K562 (cell line): ENCODE results near the gene OR2B2. TPM values are rescaled to one million over a fixed set of nuclear protein-coding genes. Genes with fewer than 3 reads are reported as not detected.

Experiments used
- CCAR2 ChIP-seq: fragments of 200-400 bp; formaldehyde crosslinking; IDR thresholded peaks from 2 replicates; pipeline ENCODE4 v1.6.1; 2017; ENCODE audit warnings: mild to moderate bottlenecking, low read depth, low read length
- GTF2E2 ChIP-seq: fragments of 200-800 bp; sonication (Bioruptor generic); IDR thresholded peaks from 2 replicates; pipeline ENCODE4 v1.6.1; 2016; ENCODE audit warnings: missing genetic modification characterization, missing compliant biosample characterization
- HMG20A ChIP-seq: fragments of 450-650 bp; formaldehyde crosslinking; conservative IDR thresholded peaks from 2 replicates; pipeline ENCODE4 v1.4.0; 2020; ENCODE audit warnings: mild to moderate bottlenecking, mixed read lengths
- HMG20B ChIP-seq: fragments of 250-450 bp; sonication (Bioruptor Pico); IDR thresholded peaks from 2 replicates; pipeline ENCODE4 v1.5.0; 2021; ENCODE audit warnings: mild to moderate bottlenecking
- KLF10 ChIP-seq: fragments of 250-450 bp; sonication (Bioruptor Pico); IDR thresholded peaks from 2 replicates; pipeline ENCODE4 v1.6.1; 2021; ENCODE audit warnings: matching md5 sums
- NFYB ChIP-seq: IDR thresholded peaks from 2 replicates; pipeline ENCODE4 v1.6.1; 2011; ENCODE audit warnings: mild to moderate bottlenecking, moderate library complexity; ENCODE audit not compliant: insufficient read length; ENCODE audit errors: extremely low read depth
- PHB2 ChIP-seq: fragments of 450-650 bp; IDR thresholded peaks from 2 replicates; pipeline ENCODE4 v1.6.1; 2017; ENCODE audit warnings: low read depth
- PHF20 ChIP-seq: fragments of 450-650 bp; IDR thresholded peaks from 2 replicates; pipeline ENCODE4 v1.6.1; 2018; ENCODE audit not compliant: partially characterized antibody
- RAD21 ChIP-seq, 2 experiments: fragments of 250-450 bp in 1 of 2; fragments of 450-650 bp in 1 of 2; sonication (Bioruptor Pico) in 1 of 2; formaldehyde crosslinking in 1 of 2; IDR thresholded peaks in 1 of 2; conservative IDR thresholded peaks in 1 of 2; 2 replicates each; pipeline versions ENCODE4 v1.4.0 to v1.8.0; 2020 to 2022; ENCODE audit warnings: mild to moderate bottlenecking in 2 of 2, moderate library complexity in 1 of 2
- RFX1 ChIP-seq: fragments of 450-650 bp; IDR thresholded peaks from 2 replicates; pipeline ENCODE4 v1.6.1; 2016; ENCODE audit warnings: mild to moderate bottlenecking, moderate library complexity
- SMARCA5 ChIP-seq: fragments of 450-650 bp; IDR thresholded peaks from 2 replicates; pipeline ENCODE4 v1.6.1; 2016
- TOE1 ChIP-seq, 2 experiments: fragments of 450-650 bp in 1 of 2; sonication (generic) in 1 of 2; formaldehyde crosslinking in 1 of 2; IDR thresholded peaks; 2 replicates each; pipeline versions ENCODE4 v1.7.1 to v1.8.0; 2016 to 2022; ENCODE audit warnings: borderline replicate concordance in 2 of 2, mild to moderate bottlenecking in 2 of 2, antibody characterized with exemption in 1 of 2, inconsistent platforms in 1 of 2, low read depth in 1 of 2, missing genetic modification reagents in 1 of 2, moderate library complexity in 1 of 2
- ZNF324 ChIP-seq: fragments of 250-450 bp; sonication (Bioruptor Pico); IDR thresholded peaks from 2 replicates; pipeline ENCODE4 v1.4.0; 2020; ENCODE audit warnings: mild to moderate bottlenecking
- ZNF584 ChIP-seq: fragments of 200-800 bp; sonication (Bioruptor generic); IDR thresholded peaks from 2 replicates; pipeline ENCODE4 v1.6.1; 2016; ENCODE audit warnings: low read depth, mild to moderate bottlenecking, missing genetic modification characterization, missing compliant biosample characterization
- polyA plus RNA-seq, 8 experiments: library from polyadenylated mRNA; depleted of rRNA in 4 of 8; stranded (reverse) in 5 of 8; unstranded in 3 of 8; fragments of >200 nt; fragmentation: Nextera tagmentation in 2 of 8; fragmentation: Illumina TruSeq in 1 of 8; extraction: Ambion mirVana in 2 of 8; extraction: Trizol in 1 of 8; gene quantifications; 2 replicates each; pipeline versions ENCODE4 v1.2.1 to v1.2.3, GENCODE V29; 2011 to 2014; ENCODE audit warnings: inconsistent platforms in 1 of 8, missing spikeins in 1 of 8
- total RNA-seq, 7 experiments: library from RNA; depleted of rRNA in 6 of 7; stranded (reverse); fragments of >200 nt in 6 of 7; fragmentation: Illumina TruSeq in 2 of 7; extraction: Trizol in 2 of 7; gene quantifications; 2 replicates each; pipeline versions ENCODE4 v1.2.1 to v1.2.3, GENCODE V29; 2011 to 2021; ENCODE audit warnings: low replicate concordance in 1 of 7
- TF ChIP-seq, protein P1 (sequence below): sonication (generic); formaldehyde crosslinking; IDR thresholded peaks from 2 replicates; pipeline ENCODE4 v1.8.0; 2022; ENCODE audit warnings: mild to moderate bottlenecking, low read depth, missing genetic modification reagents
- TF ChIP-seq, protein P2 (sequence below): IDR thresholded peaks from 2 replicates; pipeline ENCODE4 v1.6.1; 2012; ENCODE audit warnings: low read depth, low read length, improper control_type of control experiment, borderline replicate concordance
- TF ChIP-seq, protein P3 (sequence below): sonication (generic); formaldehyde crosslinking; IDR thresholded peaks from 2 replicates; pipeline ENCODE4 v1.8.0; 2022; ENCODE audit warnings: mild to moderate bottlenecking, missing genetic modification reagents
- TF ChIP-seq, protein P4 (sequence below): fragments of 450-650 bp; IDR thresholded peaks from 2 replicates; pipeline ENCODE4 v1.6.1; 2018; ENCODE audit not compliant: partially characterized antibody

Gene OR2B2
- total and polyA plus RNA-seq, 9 of the 15 experiments (the other 6 are each of a cell fraction or from before 2014, with no cell fraction given) = 0.24 TPM; not detected in 8

DNA sequence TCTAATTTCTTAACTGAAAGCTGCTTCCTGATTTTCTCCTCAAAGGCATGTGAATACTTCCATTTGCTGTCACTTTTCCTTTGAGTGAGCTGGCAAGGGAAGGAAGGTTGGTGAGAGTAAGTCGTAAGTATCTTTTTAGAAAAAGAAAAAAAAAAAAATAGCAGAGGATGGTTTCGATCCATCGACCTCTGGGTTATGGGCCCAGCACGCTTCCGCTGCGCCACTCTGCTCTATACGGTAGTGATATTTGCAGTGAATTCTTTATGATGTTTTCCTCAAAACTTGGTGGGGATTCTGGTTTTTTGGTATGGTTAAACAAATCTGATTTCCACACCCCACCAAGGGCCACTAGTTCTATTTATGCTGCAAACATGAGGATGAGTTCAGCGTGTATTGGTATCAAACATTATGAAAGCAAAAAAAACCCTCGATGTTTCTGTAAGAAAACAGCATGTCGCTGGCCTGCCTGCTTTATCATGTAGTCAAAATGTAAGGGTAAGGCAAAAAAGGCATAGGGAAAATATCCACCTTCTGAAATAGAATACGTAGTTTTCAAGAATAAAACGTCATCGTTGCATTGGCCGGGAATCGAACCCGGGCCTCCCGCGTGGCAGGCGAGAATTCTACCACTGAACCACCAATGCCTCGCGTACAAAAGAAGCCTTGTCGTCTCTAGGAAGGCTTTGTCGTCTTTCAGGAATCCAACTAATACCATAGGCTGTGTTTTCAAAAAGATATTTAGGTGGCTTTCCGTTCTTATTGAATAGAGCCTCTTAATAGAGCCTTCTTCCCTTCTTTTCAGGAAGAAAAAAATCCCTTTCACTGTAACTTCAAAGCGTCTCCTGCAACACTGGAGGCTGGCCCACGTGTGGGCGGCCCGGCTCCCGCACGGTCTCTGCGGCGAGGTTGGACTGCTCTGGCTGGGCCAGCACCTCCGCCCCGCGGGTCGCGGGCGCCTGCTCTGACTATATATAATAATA, 9.6 kb downstream of the OR2B2 start (continued):
- TF ChIP-seq, protein P1, sequence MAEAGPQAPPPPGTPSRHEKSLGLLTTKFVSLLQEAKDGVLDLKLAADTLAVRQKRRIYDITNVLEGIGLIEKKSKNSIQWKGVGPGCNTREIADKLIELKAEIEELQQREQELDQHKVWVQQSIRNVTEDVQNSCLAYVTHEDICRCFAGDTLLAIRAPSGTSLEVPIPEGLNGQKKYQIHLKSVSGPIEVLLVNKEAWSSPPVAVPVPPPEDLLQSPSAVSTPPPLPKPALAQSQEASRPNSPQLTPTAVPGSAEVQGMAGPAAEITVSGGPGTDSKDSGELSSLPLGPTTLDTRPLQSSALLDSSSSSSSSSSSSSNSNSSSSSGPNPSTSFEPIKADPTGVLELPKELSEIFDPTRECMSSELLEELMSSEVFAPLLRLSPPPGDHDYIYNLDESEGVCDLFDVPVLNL = no peak
- TF ChIP-seq ZNF584 (CRISPR knock-in tag) (no peak; the same call in 1 of the 2 replicates), HMG20B (CRISPR knock-in tag) (peak; percentile 86; the same call in 1 of the 2 replicates), PHB2 (no peak), CCAR2 (no peak), ZNF324 (CRISPR knock-in tag) (peak; percentile 52; the same call in 1 of the 2 replicates), RFX1 (no peak), KLF10 (CRISPR knock-in tag) (peak; percentile 79), SMARCA5 (peak; percentile 76), HMG20A (CRISPR knock-in tag) (peak; percentile 72; the same call in 1 of the 2 replicates), TOE1 (IDR thresholded peaks at IDR 0.05; ENCODE audit: borderline replicate concordance) (peak; percentile 47; the same call in 1 of the 2 replicates), TOE1 (CRISPR knock-in tag; IDR thresholded peaks at IDR 0.05; ENCODE audit: borderline replicate concordance, low read depth) (no peak), PHF20 (no peak), GTF2E2 (tag) (peak; percentile 96), RAD21 (CRISPR knock-in tag; conservative IDR thresholded peaks at IDR 0.05 in 1 of 2, IDR thresholded peaks at IDR 0.05 in 1 of 2) (peak; percentile 25 to 32; a peak in 3 of 4 replicates), NFYB (no peak)
- TF ChIP-seq, protein P2, sequence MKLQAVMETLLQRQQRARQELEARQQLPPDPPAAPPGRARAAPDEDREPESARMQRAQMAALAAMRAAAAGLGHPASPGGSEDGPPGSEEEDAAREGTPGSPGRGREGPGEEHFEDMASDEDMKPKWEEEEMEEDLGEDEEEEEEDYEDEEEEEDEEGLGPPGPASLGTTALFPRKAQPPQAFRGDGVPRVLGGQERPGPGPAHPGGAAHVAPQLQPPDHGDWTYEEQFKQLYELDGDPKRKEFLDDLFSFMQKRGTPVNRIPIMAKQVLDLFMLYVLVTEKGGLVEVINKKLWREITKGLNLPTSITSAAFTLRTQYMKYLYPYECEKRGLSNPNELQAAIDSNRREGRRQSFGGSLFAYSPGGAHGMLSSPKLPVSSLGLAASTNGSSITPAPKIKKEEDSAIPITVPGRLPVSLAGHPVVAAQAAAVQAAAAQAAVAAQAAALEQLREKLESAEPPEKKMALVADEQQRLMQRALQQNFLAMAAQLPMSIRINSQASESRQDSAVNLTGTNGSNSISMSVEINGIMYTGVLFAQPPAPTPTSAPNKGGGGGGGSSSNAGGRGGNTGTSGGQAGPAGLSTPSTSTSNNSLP = 0 out of 2 replicates have a peak, but pooled peaks have one; percentile 65
- TF ChIP-seq, protein P3, sequence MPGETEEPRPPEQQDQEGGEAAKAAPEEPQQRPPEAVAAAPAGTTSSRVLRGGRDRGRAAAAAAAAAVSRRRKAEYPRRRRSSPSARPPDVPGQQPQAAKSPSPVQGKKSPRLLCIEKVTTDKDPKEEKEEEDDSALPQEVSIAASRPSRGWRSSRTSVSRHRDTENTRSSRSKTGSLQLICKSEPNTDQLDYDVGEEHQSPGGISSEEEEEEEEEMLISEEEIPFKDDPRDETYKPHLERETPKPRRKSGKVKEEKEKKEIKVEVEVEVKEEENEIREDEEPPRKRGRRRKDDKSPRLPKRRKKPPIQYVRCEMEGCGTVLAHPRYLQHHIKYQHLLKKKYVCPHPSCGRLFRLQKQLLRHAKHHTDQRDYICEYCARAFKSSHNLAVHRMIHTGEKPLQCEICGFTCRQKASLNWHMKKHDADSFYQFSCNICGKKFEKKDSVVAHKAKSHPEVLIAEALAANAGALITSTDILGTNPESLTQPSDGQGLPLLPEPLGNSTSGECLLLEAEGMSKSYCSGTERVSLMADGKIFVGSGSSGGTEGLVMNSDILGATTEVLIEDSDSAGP (CRISPR knock-in tag) = no peak
- TF ChIP-seq, protein P4, sequence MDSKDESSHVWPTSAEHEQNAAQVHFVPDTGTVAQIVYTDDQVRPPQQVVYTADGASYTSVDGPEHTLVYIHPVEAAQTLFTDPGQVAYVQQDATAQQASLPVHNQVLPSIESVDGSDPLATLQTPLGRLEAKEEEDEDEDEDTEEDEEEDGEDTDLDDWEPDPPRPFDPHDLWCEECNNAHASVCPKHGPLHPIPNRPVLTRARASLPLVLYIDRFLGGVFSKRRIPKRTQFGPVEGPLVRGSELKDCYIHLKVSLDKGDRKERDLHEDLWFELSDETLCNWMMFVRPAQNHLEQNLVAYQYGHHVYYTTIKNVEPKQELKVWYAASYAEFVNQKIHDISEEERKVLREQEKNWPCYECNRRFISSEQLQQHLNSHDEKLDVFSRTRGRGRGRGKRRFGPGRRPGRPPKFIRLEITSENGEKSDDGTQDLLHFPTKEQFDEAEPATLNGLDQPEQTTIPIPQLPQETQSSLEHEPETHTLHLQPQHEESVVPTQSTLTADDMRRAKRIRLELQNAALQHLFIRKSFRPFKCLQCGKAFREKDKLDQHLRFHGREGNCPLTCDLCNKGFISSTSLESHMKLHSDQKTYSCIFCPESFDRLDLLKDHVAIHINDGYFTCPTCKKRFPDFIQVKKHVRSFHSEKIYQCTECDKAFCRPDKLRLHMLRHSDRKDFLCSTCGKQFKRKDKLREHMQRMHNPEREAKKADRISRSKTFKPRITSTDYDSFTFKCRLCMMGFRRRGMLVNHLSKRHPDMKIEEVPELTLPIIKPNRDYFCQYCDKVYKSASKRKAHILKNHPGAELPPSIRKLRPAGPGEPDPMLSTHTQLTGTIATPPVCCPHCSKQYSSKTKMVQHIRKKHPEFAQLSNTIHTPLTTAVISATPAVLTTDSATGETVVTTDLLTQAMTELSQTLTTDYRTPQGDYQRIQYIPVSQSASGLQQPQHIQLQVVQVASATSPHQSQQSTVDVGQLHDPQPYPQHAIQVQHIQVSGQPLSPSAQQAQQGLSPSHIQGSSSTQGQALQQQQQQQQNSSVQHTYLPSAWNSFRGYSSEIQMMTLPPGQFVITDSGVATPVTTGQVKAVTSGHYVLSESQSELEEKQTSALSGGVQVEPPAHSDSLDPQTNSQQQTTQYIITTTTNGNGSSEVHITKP = peak; percentile 58
